Adrenal gland (tissue), 5 donors: Measurements from ENCODE around the gene SYDE2.

Source experiments
- POLR2A ChIP-seq, 2 donors: fragments of 450-650 bp; IDR thresholded peaks; one replicate each; pipeline ENCODE4 v1.6.1; 2017; ENCODE audit warnings: antibody characterized with exemption in 2 of 2, mild to moderate bottlenecking in 2 of 2, moderate library complexity in 1 of 2
- TF ChIP-seq, protein P1 (sequence below), 6 experiments: fragments of 450-650 bp in 4 of 6; fragments of 200-600 bp in 2 of 6; sonication (generic) in 1 of 6; IDR thresholded peaks; 1 replicate in 5 of 6; 2 replicates in 1 of 6; pipeline versions ENCODE4 v1.5.1 to v1.8.0; 2016 to 2021; ENCODE audit warnings: antibody characterized with exemption in 6 of 6, mild to moderate bottlenecking in 2 of 6, moderate library complexity in 1 of 6
- donor health status: DM: no; HTN: no; CAD: no.

- TF ChIP-seq, protein P1, sequence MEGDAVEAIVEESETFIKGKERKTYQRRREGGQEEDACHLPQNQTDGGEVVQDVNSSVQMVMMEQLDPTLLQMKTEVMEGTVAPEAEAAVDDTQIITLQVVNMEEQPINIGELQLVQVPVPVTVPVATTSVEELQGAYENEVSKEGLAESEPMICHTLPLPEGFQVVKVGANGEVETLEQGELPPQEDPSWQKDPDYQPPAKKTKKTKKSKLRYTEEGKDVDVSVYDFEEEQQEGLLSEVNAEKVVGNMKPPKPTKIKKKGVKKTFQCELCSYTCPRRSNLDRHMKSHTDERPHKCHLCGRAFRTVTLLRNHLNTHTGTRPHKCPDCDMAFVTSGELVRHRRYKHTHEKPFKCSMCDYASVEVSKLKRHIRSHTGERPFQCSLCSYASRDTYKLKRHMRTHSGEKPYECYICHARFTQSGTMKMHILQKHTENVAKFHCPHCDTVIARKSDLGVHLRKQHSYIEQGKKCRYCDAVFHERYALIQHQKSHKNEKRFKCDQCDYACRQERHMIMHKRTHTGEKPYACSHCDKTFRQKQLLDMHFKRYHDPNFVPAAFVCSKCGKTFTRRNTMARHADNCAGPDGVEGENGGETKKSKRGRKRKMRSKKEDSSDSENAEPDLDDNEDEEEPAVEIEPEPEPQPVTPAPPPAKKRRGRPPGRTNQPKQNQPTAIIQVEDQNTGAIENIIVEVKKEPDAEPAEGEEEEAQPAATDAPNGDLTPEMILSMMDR (IDR thresholded peaks at IDR 0.05) = no peak
- TF ChIP-seq POLR2A (IDR thresholded peaks at IDR 0.05) = no peak
These were observed 2.0 kb downstream of the SYDE2 start for GRCh38 chr1:85198864-85199263.
